Hematopoietic multipotent progenitor cell treated with erythropoietin and hydrocortisone succinate and interleukin-3 and kit ligand, for 15 days (in vitro differentiated cells): ENCODE results near the gene RHOG.
"Not testable (repeated sequence)": the region's sequence is repeated elsewhere in the genome, so short reads cannot be mapped to it uniquely, and the experiment has no call there.

Experiments used
- DNase-seq: peaks from one replicate; pipeline ENCODE4 v3.0.0-alpha.2; 2015; ENCODE audit warnings: low spot score

RHOG gene

DNA sequence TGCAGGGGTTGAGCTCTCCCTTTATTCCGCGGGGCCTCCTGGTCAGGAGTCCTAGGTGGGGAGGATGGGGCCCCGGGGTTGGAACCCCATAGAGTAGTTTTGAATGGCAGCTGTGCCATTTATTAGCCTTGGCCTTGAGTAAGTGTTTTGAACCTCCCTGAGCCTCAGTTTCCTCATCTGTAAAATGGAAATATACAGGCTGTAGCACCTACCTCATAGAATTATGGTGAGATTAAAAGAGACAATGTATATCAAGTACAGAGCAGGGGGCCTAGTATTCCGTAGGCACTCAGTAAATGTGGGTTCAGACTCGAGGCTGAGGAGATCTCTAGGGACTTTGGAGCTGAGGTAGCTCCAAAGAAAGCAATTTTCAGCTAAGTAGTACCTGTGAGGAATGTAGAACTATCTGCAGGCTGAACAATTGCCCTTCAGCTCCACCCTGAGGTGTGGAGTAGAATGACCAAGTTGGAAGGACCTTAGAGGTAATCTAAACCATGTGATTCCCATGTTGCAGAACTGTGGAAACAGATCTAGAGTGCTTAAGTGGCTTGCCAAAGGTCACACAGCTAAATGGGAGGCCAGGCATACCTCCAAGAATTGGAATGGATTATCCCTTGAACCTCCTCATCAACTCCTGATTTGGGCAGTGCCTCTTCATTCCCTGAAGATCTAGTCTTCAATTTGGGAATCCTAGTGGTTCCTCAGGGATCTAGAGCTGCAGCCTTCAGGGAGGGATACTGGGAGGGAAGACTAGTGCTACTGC lies 31.7 kb downstream of the RHOG start:
- peak; percentile 40 for DNase-seq

GRCh38 chr11:3807909-3808860 lies 32.6 kb downstream of the RHOG start, which contains the start of gene PGAP2:
PGAP2 (plus strand) TSS chr11:3808560; CDS start chr11:3811260, 2,700 bp downstream.
- peak; percentile 63 for DNase-seq

GRCh38 chr11:3803726-3804495 lies 36.8 kb downstream of the RHOG start:
- no peak for DNase-seq

- DNase-seq: no peak
These were observed 38.6 kb downstream of the RHOG start for GRCh38 chr11:3802011-3802790.

GRCh38 chr11:3799873-3800272 lies 40.9 kb downstream of the RHOG start:
- DNase-seq: no peak

GRCh38 chr11:3799143-3799542 lies 41.6 kb downstream of the RHOG start:
- DNase-seq: no peak

DNA sequence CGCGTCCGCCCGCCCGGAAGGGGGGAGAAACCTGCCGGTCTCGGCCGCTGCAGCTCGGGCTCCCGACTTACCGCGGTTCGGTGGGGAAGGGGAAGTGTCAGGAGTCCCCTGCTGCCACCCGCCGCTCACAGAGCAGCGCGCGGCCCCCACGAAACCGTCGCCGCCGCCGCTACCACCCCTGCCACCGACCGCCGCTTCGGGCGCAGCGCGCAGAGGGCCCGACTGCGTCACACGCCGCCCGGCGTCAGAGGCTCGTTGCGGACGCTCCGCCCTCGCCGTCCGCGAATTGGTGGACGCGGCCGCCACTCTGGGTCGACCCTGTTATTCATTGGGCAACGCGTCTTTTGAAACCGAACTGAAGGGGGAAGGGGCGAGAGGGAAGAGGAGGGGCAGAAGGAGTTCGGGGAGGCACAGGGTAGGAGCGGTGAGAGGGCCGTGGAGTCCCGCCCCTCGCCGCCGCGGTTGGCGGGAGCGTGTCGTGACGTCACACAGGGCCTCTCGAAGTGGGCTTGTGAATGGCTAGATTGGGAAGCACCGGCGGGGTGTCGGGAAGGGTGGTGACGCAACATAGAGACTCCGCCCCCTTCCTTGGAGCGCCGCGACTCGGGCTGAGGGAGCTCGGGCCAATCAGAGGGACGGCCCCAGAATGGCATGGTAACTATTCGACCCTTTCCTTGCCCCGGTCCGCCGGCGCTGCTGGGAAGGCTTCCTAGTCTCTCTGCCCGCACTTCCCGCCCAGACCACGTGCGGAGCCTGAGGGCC lies 43.2 kb downstream of the RHOG start, which contains the start of gene NUP98:
Gene NUP98 (minus strand): TSS at position 226 of the 762 bp plus-strand sequence. CDS start 15,437 bp downstream, outside the sequence.
- DNase-seq: peak; percentile 100

GRCh38 chr11:3796801-3797328 lies 43.9 kb downstream of the RHOG start:
- no peak for DNase-seq

DNA sequence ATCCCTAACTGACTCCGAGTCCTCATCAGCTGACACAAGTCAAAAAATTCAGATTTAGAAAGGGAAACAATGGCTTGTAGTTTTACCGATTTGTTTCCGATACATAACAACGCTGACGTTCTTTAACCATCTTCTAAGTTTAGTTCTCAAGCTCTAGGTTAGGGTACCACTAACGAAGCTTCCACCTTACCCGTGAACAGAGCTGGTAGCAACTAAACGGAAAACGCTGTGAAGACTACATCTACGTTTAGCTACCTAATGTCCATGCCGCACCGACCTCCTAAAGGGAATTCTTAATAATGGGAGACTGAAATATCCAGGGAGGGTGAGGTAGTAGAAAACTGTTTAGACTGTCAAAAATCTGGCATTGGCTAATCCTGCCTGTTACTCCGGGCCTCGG lies 44.4 kb downstream of the RHOG start:
- no peak for DNase-seq

DNA sequence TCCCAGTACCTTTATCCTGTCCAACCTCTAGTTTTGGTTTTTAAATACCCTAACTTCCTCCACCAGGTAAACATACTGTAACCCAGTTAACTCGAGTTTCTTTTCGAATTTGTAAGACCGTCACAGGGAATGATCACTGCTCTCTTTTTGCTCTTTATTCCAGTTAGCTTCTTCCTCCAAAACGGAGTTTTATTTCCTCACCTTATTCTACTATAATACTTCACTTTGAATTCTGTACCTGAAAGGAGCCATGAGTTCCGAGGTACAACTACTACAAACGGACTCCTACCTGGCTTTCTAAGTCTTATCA lies 44.8 kb downstream of the RHOG start:
- DNase-seq: no peak

DNA sequence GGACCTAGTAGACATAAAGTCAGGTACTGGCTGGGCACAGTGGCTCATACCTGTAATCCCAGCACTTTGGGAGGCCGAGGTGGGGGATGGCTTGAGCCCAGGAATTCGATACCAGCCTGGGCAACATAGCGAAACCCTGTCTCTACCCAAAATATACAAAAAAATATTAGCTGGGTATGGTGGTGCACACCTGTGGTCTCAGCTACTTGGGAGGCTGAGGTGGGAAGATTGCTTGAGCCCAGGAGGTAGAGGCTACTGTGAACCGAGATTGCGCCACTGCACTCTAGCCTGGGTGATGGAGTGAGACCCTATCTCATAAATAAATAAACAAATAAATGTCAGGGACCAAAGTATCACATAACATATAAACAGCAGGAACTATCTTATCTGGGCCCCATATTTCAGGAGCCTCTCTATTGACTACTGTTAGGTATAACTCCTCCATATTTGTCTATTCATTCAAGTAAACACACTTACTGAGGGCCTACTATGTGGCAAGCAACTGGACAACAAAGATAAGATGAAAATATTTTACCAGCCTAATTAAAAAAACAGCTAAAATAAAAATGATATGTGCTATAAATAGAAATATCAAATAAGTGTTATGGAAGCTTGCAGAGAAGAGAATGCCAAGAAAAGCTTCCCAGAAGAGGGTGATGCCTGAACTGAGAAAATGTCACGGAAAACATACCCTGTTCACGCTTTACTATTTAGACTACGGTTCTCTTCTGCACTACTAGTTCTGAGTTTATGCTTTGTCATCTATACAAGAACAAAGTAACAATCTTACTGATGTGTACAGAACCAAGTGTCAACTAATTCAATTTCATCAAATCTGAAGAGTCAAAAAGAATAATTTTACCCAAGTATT lies 45.4 kb downstream of the RHOG start:
- DNase-seq: peak; percentile 45

GRCh38 chr11:3794387-3794786 lies 46.4 kb downstream of the RHOG start:
- not testable (repeated sequence) for DNase-seq

GRCh38 chr11:3786781-3787428 lies 53.9 kb downstream of the RHOG start:
- no peak for DNase-seq

GRCh38 chr11:3783611-3784010 lies 57.1 kb downstream of the RHOG start:
- no peak for DNase-seq

DNA sequence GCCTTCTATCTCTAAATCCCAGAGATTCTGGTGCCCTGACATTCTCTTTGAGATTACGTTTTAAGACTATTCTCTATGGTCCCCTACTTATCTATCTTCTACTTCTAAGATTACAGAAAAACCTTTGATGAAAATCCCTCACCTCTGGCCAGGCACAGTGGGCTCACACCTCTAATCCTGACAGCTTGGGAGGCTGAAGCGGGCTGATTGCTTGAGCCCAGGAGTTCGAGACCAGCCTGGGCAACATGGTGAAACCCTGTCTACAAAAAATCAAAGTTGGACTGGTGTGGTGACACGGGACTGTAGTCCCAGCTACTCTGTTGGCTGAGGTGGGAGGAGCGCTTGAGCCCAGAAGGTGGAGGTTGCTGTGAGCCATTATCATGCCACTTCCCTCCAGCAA lies 57.8 kb downstream of the RHOG start:
- DNase-seq: no peak

GRCh38 chr11:3781423-3781822 lies 59.3 kb downstream of the RHOG start:
- DNase-seq: no peak
